GM15510 (cell line): ENCODE data around the gene CD82.
A peak's percentile ranks its signal among the peaks of the same experiment; 100 is the strongest.

Experiments used
- POLR2A ChIP-seq: IDR thresholded peaks from 3 replicates; pipeline ENCODE4 v1.6.1; 2011; ENCODE audit warnings: borderline replicate concordance; ENCODE audit not compliant: insufficient read length; ENCODE audit errors: extremely low read depth

The CD82 gene

DNA sequence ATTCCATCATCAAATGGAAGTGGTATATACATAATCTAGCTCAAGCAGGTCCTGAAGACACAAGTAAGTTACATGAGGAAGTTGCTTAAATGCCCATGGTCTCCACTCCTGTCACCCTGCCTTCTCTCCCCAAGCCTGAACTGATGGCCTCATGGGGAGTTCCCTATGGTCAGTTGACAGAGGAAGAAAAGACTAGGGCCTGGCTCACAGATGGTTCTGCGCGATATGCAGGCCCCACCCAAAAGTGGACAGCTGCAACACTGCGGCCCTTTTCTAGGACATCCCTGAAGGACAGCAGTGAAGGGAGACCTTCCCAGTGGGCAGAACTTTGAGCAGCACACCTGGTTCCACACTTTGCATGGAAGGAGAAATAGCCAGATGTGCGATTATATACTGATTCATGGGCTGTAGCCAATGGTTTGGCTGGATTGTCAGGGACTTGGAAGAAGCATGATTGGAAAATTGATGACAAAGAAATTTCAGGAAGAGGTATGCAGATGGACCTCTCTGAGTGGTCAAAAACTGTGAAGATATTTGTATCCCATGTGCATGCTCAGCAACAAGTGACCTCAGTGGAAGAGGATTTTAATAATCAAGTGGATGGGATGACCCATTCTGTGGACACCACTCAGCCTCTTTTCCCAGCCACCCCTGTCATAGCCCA is 17.3 kb upstream of the CD82 start:
- no peak for TF ChIP-seq POLR2A

DNA sequence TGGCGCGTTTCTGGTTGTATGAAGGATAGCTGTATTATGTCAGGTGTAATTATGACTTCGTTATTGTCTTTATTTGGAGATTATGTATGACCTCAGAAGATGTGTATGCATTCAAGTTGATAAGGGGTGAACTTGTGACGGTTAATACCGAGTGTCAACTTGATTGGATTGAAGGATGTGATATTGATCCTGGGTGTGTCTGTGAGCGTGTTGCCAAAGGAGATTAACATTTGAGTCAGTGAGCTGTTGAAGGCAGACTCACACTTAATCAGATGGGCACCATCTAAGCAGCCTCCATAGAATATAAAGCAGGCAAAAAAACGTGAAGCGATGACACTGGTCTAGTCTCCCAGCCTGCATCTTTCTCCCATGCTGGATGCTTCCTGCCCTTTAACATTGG is 15.3 kb upstream of the CD82 start:
- TF ChIP-seq POLR2A = no peak

DNA sequence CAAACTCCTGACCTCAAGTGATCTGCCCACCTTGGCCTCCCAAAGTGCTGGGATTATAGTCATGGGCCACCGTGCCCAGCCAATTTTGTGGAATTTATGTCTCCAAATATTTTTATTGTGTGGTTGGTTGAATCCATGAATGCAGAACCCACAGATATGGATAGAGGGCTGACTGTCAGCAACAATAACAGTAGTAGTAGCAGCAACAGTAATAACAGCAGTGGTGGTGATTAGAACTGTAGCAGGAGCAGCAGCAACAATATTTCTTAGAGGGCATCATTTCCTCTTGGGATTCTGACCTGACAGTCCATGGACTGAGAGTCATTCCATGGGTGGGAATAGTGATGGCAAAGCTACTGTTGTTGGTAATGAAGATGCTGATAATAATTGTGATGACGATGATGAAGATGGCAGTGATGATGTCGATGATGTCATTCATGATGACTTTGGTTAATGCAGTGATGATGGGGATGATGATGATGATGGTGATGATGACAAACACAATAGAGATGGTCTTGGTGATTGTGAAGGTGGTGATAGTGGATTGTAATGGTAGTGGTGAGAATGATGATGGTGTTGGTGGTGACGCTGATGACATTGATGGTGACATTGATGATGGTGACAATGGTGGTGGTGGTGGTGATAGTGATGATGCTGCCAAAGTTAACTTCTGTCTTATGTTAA is 13.9 kb upstream of the CD82 start:
- TF ChIP-seq POLR2A = no peak

DNA sequence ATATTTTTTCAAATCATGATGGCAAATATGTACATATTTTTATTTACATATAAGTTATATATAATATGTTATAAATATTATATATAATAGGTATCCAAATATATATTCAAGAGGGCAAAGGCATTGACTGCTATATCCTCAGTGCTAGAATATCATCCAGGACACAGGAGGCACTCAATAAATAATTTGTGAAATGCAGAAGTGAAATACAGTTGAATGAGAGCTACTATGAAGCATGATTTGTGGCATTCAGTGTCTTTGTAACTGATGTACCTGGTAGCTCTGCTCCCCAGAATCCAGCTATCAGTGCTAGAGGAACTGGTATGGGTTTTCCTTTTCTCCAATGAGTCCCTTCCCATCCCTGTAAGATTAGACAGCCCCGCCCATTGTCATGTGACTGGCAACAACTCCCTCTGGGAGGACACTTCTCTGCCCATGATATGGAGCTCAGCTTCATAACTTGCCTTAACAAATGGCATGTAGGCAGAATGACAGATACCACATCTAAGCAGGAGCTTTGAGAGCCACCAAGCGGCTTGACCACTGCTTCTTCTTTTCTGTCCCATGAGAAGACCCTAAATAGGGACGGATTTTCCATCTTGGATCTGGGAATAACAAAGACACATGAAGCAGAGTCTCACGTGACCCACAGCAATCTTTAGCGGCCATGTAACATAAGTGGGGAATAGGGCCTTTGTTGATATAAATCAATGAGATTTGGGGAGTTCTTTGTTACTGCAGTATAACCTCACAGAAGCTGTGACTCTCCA is 10.2 kb upstream of the CD82 start:
- no peak for TF ChIP-seq POLR2A

DNA sequence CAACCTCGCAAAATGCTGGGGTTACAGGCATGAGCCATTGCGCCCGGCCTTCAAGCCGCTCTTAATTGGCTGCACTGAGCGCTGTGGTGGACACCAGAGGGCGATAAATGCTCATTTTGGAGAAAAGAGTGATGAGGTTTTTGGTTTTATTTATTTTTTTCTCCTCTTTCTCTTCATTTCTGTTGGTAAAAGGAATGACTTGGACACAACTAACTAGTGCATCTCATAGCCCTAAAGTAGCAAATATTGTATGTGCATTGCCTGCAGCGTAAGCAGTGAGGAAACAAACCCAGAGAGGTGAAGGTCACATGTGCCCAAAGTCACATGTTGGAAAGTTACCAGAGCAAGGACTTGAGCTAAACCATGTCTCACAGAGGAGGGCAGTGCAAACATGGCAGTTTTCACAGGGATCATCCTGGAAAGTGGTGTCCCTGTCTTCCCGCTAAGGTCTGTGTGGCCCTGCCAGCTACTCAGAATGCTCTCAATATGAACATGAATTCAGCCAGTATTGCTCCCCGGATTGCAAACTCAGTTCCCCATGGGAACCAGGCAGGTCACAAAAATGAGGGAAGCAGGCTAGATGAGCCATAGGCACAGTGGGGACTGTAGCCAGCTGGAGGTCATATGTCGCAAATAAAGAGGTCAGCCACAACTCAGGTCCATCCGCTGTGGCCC is 8.6 kb upstream of the CD82 start:
- TF ChIP-seq POLR2A = no peak

DNA sequence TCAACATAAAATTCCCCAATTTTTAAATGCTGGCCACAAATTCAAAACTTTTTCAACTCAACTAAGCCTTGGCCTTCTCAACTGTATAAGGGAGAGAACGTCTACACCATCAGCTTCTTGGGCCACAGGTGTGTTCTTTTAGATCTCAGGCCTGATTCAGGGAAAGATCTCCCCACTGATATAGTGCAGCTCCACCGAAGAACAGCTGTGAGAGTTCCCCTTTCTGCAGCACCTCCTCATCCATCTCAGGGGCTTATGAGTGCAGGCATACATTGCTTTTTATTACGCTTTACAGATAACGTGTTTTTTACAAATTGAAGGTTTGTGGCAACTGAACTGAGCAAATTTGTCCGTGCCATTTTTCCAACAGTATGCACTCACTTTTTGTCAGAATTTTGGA is 8.0 kb upstream of the CD82 start:
- no peak for TF ChIP-seq POLR2A

DNA sequence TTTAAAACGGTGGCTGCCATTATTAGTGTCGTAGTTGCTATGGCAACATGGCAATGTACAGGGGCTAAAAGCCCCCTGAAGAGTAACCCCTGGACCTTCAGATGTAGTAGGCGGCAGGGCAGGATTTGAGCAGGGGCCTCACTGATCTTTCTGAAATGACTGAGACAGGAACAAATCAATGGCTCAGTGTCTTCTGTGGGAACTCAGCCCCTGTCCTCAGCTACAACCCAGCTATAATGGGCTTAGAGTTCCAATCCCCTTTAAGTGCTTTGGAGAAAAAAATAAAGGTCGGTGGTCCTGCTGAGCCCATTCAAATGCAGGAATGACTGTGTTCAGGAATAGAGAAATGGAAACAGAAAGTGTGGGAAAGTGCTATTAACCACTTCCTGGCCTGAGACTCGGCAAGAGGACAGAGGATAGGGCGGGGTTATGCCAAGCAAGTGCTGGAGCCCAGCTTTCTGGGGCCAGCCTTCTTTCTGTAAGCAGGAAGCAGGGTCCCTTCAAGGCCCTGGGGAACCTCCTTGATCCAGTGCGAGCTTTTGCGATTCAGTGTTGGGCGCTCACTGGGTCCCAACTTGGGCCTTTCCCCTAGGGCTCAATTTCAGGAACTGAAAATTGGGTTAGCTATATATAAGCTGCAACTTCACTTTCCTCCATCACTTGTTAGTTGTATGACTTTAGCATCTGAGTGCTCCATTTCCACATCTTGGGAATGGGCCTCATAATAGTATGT is 6.1 kb upstream of the CD82 start:
- TF ChIP-seq POLR2A = peak; percentile 21

DNA sequence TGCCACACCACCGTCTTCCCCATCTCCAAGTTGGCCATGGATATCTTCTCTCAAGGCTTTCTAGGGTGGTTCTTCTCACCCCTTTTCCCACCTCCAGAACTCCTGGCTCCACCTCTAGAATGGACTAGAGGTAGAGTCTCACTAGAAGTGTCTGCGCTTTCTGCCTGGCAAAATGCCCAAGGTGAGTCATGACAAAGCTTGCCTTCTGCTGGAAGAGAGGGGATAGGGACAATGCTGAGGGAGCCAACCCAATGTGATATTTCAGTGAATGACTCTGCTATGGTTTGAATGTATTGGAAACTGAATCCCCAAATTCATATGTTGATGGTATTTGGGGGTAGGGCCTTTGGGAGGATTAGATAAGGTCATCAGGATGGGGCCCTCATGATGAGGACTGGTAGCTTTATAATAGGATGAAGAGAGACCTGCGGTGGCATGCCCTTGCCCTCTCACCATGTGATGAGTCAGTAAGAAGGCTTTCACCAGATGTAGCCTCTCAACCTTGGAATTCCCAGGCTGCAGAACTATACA is 4.1 kb upstream of the CD82 start:
- TF ChIP-seq POLR2A = no peak

DNA sequence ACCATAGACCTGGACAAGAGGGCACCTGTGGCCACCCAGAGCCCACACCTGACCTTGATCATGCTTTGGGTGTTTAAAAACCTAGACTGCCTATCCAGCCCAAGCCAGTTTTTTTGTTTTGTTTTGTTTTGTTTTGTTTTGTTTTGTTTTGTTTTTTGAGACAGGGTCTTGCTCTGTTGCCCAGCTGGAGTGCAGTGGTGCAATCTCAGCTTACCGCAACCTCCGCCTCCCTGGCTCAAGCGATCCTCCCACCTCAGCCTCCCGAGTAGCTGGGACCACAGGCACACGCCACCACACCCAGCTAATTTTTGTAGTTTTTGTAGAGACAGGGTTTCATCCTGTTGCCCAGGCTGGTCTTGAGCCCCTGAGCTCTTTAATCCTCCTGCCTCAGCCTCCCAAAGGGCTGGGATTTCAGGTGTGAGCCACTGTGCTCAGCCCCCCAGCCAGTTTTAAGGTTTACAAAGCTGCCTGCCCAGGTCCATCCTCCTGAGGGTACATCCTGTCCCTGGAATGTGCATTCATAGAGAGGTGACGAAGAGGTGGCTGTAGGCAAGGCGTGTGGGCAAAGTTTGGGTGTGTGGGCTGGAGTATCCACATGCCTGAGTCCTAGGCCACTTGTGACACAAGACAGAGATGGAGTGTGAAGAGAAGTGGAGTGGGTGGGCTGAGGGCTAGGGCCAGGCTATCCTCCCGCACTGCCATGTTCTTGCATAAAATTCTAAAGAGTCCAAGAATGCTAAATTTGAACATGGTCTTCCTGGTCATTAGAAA is 3.3 kb upstream of the CD82 start:
- no peak for TF ChIP-seq POLR2A

DNA sequence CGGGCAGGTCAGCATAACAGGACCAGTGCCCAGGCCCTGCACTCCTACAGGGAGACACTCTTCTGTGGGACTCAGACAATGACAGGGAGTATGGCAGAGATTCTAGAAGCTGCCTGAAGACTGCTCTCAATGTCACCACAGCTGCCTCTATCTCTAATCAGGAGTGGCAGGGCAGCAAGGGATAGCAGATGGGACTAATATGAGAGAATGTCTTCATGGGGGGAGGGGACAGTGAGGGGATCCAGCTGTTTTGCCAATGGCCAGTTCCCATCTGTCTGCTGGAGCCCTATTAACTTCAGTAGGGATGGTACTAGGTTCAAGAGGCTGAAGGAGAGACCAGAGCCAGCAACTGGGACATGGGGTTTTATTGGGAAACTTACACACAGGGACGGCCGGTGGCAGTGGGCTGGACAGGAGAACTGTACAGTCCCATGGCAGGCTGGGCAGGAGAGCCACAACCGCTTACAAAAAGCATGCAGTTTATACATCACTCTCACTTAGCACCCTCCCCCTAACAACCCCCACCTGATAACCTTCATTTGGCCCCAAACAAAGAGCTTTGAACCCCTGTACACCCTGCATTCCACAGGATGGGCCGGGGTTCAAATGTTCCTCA is 2.5 kb upstream of the CD82 start:
- no peak for TF ChIP-seq POLR2A

DNA sequence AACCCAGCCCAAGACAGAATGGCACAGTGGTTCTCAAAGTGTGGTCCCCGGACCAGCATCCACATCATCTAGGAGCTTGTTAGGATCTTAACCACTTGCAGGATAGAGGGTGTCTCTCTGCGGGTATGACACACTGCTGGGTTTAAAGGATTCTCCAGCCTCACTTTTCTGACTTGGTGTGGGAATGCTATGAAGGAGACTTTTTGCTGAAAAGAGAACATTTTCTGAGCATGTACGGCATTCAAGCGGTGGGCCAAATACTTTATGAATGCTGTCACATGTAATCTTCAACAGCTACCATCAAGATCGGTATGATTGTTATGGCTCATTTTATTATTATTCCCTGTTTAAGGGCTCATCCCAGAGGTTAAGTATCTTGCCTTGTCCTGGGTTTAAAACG is 1.8 kb upstream of the CD82 start:
- no peak for TF ChIP-seq POLR2A

DNA sequence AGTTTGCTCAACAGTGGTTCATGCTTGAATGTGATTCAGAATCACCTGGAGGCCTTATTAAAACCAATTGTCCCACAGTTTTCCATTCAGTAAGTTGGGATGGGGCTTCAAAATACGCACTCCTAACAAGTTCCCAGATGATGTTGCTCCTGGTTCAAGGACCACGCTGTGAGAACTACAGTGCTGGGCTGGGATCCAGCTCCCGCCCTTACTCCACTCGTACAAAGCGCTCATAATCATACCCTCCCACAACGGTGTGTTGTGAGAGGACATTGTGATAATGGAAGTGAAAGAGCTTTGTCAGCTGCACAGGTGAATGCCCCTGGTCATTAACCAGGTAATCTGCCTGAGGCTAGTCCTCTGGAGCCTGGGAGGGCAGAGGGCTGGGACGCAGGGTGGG is 1.3 kb upstream of the CD82 start:
- TF ChIP-seq POLR2A = no peak

DNA sequence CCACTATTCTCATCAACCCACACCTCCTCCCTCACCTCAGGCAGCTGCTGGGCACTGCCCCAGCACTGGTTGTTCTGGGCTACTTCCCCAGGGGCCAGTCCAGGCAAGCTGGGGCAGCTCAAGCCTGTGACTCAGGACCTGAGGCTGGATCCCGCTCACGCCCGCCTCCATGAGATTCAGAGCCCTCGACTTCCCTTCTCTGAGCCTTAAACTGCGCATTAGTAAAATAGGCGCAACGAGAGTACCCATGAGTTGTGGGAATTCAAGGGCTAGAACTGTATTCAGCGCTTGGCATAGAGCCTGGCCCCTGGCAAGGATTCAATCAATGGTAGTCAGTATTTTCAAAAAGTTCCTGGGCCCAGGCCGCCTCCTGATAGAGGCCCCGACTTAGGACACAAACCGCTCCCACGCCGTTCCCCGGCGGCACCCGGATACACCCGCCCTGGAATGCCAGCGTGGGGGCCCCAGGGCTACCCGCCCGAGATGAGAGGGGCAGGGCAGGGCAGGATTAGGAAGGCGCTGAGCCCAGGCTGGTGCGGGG is 723 bp upstream of the CD82 start:
- TF ChIP-seq POLR2A = peak; percentile 32
